Effector memory CD8-positive, alpha-beta T cell (primary cell): ENCODE results near the gene GLUL.
"Not testable (repeated sequence)": the region's sequence is repeated elsewhere in the genome, so short reads cannot be mapped to it uniquely, and the experiment has no call there.

Experiments used
- ATAC-seq: fragments of 150-1000 bp; cut with Tn5 transposase; replicated peaks from 2 replicates; pipeline ENCODE4 v1.10.0; 2021; ENCODE audit warnings: mild to moderate bottlenecking, moderate library complexity
- DNase-seq, 3 experiments: peaks; one replicate each; pipeline ENCODE4 v3.0.0; 2021
- H3K27ac Mint-ChIP-seq, 2 donors: one replicate each; pipeline ENCODE4 v1.8.0; 2022; ENCODE audit warnings: mild to moderate bottlenecking in 2 of 2, mixed read lengths in 2 of 2, moderate library complexity in 2 of 2
- H3K27me3 Mint-ChIP-seq, 2 donors: one replicate each; pipeline ENCODE4 v1.8.0; 2022; ENCODE audit warnings: mixed read lengths in 2 of 2
- H3K36me3 Mint-ChIP-seq: one replicate; pipeline ENCODE4 v1.8.0; 2022; ENCODE audit warnings: mild to moderate bottlenecking, moderate library complexity, mixed read lengths; ENCODE audit not compliant: insufficient read depth
- H3K4me1 Mint-ChIP-seq, 2 donors: one replicate each; pipeline ENCODE4 v1.8.0; 2022; ENCODE audit warnings: low read depth in 2 of 2, mixed read lengths in 2 of 2
- H3K4me3 Mint-ChIP-seq, 2 donors: one replicate each; pipeline ENCODE4 v1.8.0; 2022; ENCODE audit warnings: mild to moderate bottlenecking in 2 of 2, mixed read lengths in 2 of 2, moderate library complexity in 2 of 2
- H3K9me3 Mint-ChIP-seq, 2 donors: one replicate each; pipeline ENCODE4 v1.8.0; 2022; ENCODE audit warnings: mixed read lengths in 2 of 2

GLUL gene

DNA sequence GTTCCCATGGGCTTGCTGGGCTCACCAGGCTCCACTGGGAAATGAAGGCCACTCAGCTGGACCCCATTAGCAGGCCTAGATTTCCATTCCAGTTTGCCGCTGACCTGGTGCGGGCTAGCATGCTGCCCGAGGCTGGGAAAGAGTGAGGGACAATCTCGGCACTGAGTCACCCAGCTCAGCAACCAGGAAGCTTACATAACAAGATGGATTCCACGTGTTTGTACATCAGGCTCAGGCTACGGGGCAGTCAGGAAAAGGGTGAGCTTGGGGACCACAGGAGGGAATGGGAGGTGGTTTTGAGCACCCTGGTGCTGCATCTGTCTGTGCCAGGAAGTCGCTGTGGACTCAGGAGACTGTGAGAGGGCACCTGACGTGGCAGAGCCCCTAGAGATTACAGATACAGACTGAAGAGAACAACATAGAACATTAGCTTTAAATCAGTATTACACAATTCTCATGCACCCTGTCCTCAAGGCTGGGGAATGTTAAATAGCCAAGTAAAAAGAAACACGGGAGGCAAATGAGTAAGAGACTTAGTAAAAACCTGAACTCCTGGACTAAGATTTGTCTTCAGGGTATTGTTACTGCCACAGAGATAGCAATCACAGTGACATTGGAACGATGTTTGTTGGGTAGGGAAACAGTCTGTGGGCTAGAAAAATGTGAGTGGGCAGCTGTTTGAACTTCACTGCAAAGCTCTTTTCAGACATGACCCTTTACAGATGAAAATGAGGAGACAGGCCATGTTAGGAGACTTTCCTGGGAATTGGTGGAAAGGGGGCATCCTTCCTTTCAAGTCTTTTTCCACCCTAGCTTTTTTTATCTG is 51.1 kb downstream of the GLUL start:
- Mint-ChIP-seq H3K27me3 (peaks cover 9 to 16% of the 10 kb centered on the region in 2 donors), H3K4me3 (no peak overlapping the region), H3K4me1 (peaks cover 3 to 4% of the 10 kb centered on the region in 2 donors), H3K9me3 (no peaks in the 10 kb centered on the region), H3K27ac (no peak overlapping the region), H3K36me3 (no peaks in the 10 kb centered on the region)
- ATAC-seq (no peak), DNase-seq (no peak)

DNA sequence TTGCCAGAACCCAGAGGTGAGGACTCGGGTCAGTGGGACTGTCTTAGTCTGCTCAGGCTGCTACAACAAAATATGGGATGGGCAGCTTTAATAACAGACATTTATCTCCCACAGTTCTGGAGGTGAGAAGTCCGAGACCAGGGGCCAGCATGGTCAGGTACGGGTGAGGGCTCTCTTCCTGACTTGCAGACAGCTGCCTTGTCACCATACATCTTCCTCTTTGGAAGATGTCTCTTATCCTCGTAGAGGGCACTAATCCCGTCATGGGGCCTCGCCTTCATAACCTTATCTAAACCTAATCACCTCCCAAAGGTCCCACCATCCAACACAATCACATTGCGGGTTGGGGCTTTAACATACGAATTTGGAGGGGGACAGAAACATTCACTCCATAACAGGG is 51.9 kb downstream of the GLUL start:
- no peak overlapping the region for H3K4me3 Mint-ChIP-seq
- H3K27ac Mint-ChIP-seq, result no peak overlapping the region
- no peaks in the 10 kb centered on the region for H3K36me3 Mint-ChIP-seq
- peaks cover 10 to 16% of the 10 kb centered on the region in 2 donors for H3K27me3 Mint-ChIP-seq
- H3K9me3 Mint-ChIP-seq, result no peaks in the 10 kb centered on the region
- ATAC-seq (no peak), DNase-seq (no peak)
- peaks cover 3 to 4% of the 10 kb centered on the region in 2 donors for H3K4me1 Mint-ChIP-seq

DNA sequence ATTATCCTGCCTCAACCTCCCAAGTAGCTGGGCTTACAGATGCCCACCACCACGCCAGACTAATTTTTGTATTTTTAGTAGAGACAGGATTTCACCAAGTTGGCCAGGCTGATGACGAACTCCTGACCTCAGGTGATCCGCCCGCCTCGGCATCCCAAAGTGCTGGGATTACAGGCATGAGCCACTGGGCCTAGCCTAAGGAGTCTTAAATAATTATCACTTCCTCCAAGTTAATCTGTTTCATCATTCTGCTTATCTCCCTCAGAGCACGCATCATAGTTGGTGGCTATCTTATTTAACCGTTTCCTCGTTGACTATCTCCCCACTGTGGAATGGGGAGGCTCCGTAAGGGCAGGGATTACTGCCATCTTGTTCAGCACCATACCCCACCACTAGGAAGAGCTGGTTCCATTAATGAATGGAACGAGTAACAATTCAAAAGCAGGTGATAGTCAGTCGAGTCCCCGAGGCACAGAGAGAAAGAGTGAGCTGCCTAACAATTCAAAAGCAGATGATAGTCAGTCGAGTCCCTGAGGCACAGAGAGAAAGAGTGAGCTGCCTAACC is 52.7 kb downstream of the GLUL start:
- H3K27ac Mint-ChIP-seq, result no peak overlapping the region
- H3K36me3 Mint-ChIP-seq, result no peaks in the 10 kb centered on the region

DNA sequence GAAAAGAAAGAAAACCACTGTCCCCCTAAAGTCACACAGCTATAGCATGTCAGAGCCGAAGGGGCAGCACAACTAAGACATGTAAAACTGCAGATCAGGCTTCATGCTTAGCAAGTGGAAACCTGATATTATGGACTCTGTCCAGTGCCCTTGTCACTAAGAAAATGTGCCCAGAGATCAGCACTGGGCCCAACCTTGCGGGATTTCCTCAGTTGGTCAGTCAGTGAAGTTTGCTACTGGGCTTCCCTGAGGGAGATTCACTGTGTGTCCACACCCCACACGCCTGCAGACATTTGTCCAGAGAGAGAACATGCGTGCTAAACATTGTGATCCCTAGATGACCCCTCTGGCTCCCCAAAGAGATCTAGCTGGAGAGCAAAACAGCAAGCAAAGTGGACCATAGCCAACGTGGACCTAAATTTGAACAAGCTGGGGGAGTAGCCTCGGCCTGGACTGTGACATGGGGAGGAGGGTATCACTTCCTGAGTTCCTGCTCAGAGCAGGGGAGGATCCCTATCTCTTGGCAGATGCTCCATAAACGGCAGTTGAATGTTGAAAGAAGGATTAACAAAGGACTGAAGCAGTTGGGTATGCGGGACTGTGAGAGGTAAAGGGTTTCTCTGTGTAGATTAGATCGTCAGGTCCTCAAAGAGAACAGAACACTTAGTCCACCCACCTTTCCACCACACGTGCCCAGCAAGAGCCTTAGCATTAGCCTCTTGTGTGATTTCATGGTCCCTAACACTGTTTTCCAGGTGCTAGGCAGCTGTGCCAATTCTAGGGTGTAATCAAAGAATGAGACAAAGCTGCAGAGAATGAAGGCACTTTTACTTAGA is 53.6 kb downstream of the GLUL start:
- Mint-ChIP-seq H3K27me3 (peaks cover 10 to 16% of the 10 kb centered on the region in 2 donors), H3K4me1 (peaks cover 3 to 5% of the 10 kb centered on the region in 2 donors), H3K36me3 (no peaks in the 10 kb centered on the region), H3K27ac (no peak overlapping the region), H3K9me3 (no peaks in the 10 kb centered on the region), H3K4me3 (no peak overlapping the region)
- ATAC-seq, result no peak
- no peak for DNase-seq

More for the DNA sequence above, 52.7 kb downstream of the GLUL start:
- ATAC-seq (no peak), DNase-seq (no peak)
- Mint-ChIP-seq H3K4me1 (peaks cover 3 to 5% of the 10 kb centered on the region in 2 donors), H3K9me3 (no peaks in the 10 kb centered on the region), H3K4me3 (no peak overlapping the region), H3K27me3 (peaks cover 10 to 16% of the 10 kb centered on the region in 2 donors)

DNA sequence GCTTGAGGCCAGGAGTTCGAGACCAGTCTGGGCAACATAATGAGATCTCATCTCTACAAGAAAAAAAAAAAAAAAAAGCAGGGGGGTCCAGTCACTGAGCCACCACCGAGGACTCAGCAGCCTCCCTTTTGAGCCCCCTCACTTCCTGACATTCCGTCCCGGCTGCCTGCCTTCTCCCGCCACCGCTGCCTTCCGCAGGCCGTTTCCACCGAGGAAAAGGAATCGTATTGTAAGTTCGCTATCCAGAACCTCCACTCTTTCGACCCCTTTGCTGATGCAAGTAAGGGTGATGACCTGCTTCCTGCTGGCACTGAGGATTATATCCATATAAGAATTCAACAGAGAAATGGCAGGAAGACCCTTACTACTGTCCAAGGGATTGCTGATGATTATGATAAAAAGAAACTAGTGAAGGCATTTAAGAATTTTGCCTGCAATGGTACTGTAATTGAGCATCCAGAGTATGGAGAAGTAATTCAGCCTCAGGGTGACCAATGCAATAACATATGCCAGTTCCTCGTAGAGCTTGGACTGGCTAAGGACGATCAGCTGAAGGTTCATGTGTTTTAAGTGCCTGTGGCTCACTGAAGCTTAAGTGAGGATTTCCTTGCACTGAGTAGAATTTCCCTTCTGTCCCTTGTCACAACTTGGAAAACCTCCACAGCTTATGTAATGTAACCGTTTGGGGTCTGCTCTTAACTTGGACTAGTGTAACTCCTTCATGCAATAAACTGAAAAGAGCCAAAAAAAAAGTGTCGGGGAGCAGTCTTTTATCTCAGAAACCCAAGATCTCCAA is 55.6 kb downstream of the GLUL start:
- ATAC-seq, result no peak
- no peak for DNase-seq
- H3K27me3 Mint-ChIP-seq, result peaks cover 10 to 16% of the 10 kb centered on the region in 2 donors
- H3K4me3 Mint-ChIP-seq, result no peak overlapping the region
- no peak overlapping the region for H3K27ac Mint-ChIP-seq
- H3K4me1 Mint-ChIP-seq, result peaks cover 3 to 5% of the 10 kb centered on the region in 2 donors
- H3K36me3 Mint-ChIP-seq, result no peaks in the 10 kb centered on the region
- no peaks in the 10 kb centered on the region for H3K9me3 Mint-ChIP-seq

DNA sequence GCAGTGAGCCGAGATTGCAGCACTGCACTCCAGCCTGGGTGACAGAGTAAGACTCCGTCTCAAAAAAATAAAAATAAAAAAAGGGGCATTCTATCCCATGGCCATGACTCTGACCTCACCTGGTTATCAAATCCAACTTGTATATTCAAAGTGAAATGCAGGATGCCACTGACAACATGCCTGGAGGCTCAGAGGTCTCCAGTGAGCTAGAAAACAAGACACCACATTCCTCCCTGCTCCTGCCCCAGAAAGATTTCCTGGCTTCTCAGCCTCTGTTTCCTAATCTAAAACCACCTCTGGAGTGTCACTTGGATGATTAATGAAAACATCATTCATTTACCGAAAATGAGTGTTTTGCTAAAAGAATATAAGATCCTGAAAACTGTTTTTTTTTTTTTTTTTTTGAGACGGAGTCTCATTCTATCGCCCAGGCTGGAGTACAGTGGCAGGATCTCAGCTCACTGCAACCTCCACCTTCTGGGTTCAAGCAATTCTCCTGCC is 58.5 kb downstream of the GLUL start:
- not testable (repeated sequence) for H3K4me3 Mint-ChIP-seq, H3K9me3 Mint-ChIP-seq, H3K36me3 Mint-ChIP-seq, ATAC-seq, H3K4me1 Mint-ChIP-seq, H3K27ac Mint-ChIP-seq, DNase-seq
- peaks cover 10 to 16% of the 10 kb centered on the region in 2 donors for H3K27me3 Mint-ChIP-seq

DNA sequence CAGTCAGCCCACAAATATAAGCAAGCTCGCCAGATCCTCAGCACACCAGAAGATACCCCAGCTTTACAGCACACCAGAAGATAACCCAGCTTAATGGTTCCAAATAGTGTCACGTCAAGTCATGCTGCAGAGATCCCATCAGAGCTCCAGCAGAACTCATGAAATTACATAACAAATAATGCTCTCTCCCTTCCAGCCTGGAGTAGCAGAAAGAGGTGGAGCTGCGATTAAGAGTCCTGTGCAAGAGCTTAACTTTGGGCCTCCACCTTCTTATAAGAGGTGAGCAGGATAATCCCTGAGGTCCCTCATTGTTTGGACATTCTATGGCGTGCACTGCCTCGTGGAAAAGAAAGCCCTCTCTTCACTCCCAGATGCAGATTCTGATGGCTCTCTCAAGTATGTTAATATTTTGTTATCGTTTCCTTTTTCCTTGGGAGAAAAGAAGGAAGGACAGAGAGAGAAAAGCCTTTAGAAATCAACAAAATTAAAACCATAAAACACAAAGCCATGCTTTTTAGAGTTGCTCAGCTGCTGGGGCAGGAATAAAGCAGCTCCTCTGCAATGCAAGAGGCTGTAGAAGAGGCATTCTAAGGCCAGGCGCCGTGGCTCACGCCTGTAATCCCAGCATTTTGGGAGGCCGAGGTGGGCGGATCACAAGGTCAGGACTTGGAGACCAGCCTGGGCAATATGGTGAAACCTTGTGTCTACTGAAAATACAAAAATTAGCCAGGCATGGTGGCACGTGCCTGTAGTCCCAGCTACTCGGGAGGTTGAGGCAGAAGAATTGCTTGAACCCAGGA is 59.1 kb downstream of the GLUL start:
- ATAC-seq (no peak), DNase-seq (no peak)
- Mint-ChIP-seq H3K27me3 (peaks cover 10 to 16% of the 10 kb centered on the region in 2 donors), H3K4me3 (no peak overlapping the region), H3K36me3 (no peaks in the 10 kb centered on the region), H3K27ac (no peak overlapping the region), H3K4me1 (peaks cover 1 to 3% of the 10 kb centered on the region in 2 donors), H3K9me3 (no peaks in the 10 kb centered on the region)
